IMR-90 (cell line): Measurements from ENCODE around the gene ESYT1.

Source experiments
- BHLHE40 ChIP-seq: fragments of 150-350 bp; IDR thresholded peaks from 2 replicates; pipeline ENCODE4 v1.6.1; 2016; ENCODE audit warnings: mild to moderate bottlenecking, low read depth, low read length
- CEBPB ChIP-seq: IDR thresholded peaks from 2 replicates; pipeline ENCODE4 v1.6.1; 2012; ENCODE audit warnings: low read depth, low read length, improper control_type of control experiment
- FOS ChIP-seq: fragments of 150-350 bp; IDR thresholded peaks from 2 replicates; pipeline ENCODE4 v1.6.1; 2016; ENCODE audit warnings: low read depth, low read length
- MAFK ChIP-seq: IDR thresholded peaks from 2 replicates; pipeline ENCODE4 v1.6.1; 2012; ENCODE audit warnings: low read depth, low read length, improper control_type of control experiment
- MAZ ChIP-seq: IDR thresholded peaks from 2 replicates; pipeline ENCODE4 v1.6.1; 2012; ENCODE audit warnings: low read depth, mild to moderate bottlenecking, low read length, improper control_type of control experiment, moderate library complexity, borderline replicate concordance
- MXI1 ChIP-seq: IDR thresholded peaks from 2 replicates; pipeline ENCODE4 v1.6.1; 2012; ENCODE audit warnings: low read depth, mild to moderate bottlenecking, low read length, moderate library complexity, borderline replicate concordance
- POLR2A ChIP-seq: IDR thresholded peaks from 2 replicates; pipeline ENCODE4 v1.6.1; 2012; ENCODE audit warnings: mild to moderate bottlenecking, low read depth, low read length
- RAD21 ChIP-seq: IDR thresholded peaks from 2 replicates; pipeline ENCODE4 v1.6.1; 2012; ENCODE audit warnings: low read length, improper control_type of control experiment
- RCOR1 ChIP-seq: IDR thresholded peaks from 2 replicates; pipeline ENCODE4 v1.6.1; 2012; ENCODE audit warnings: mild to moderate bottlenecking, low read length, improper control_type of control experiment; ENCODE audit not compliant: insufficient replicate concordance
- SMC3 ChIP-seq: fragments of 150-350 bp; IDR thresholded peaks from 2 replicates; pipeline ENCODE4 v1.6.1; 2016; ENCODE audit warnings: low read depth, mild to moderate bottlenecking, antibody characterized with exemption, low read length, moderate library complexity
- TF ChIP-seq, protein P1 (sequence below): conservative IDR thresholded peaks from 2 replicates; pipeline ENCODE4 v1.5.1; 2012; ENCODE audit warnings: mild to moderate bottlenecking, low read depth, low read length, improper control_type of control experiment

DNA sequence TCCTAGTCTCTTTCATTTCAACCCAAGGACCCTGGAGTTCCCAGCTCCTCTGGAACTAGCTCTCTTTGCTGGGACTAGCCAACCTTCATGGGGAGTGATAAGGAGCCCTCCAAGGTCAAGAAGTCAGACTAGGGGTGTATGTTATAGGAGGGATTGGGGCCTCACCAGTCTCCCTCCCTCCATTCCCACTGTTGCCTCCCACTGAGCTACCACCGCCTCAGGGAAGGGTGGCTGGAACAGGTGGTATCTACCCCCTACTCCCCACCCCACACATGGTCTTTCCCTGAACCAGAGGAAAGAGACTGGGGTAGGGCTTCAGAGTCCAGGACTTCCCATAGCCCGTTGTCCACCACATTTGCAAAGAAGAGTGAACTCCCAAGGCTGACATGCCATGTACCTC lies 45.7 kb upstream of the ESYT1 start:
- TF ChIP-seq, protein P1, sequence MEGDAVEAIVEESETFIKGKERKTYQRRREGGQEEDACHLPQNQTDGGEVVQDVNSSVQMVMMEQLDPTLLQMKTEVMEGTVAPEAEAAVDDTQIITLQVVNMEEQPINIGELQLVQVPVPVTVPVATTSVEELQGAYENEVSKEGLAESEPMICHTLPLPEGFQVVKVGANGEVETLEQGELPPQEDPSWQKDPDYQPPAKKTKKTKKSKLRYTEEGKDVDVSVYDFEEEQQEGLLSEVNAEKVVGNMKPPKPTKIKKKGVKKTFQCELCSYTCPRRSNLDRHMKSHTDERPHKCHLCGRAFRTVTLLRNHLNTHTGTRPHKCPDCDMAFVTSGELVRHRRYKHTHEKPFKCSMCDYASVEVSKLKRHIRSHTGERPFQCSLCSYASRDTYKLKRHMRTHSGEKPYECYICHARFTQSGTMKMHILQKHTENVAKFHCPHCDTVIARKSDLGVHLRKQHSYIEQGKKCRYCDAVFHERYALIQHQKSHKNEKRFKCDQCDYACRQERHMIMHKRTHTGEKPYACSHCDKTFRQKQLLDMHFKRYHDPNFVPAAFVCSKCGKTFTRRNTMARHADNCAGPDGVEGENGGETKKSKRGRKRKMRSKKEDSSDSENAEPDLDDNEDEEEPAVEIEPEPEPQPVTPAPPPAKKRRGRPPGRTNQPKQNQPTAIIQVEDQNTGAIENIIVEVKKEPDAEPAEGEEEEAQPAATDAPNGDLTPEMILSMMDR = no peak
- TF ChIP-seq BHLHE40 (no peak), POLR2A (no peak), FOS (no peak), RCOR1 (no peak), RAD21 (no peak), SMC3 (no peak), MAFK (no peak), CEBPB (no peak), MXI1 (no peak), MAZ (no peak)
